PFSK-1 (cell line): ENCODE measurements around the gene ZFP57.

Source experiments
- FOXP2 ChIP-seq: optimal IDR thresholded peaks from 2 replicates; pipeline ENCODE3; 2011; ENCODE audit warnings: borderline replicate concordance, control low read depth, inconsistent platforms; ENCODE audit not compliant: insufficient read depth; ENCODE audit errors: extremely low read length, extremely low read depth
- POLR2AphosphoS5 ChIP-seq: IDR thresholded peaks from 2 replicates; pipeline ENCODE4 v1.6.1; 2012; ENCODE audit warnings: low read depth, mild to moderate bottlenecking, control low read depth, low read length, moderate library complexity
- SIN3A ChIP-seq: IDR thresholded peaks from 2 replicates; pipeline ENCODE4 v1.6.1; 2012; ENCODE audit warnings: mild to moderate bottlenecking, low read length, moderate library complexity, borderline replicate concordance; ENCODE audit not compliant: insufficient read depth
- TAF1 ChIP-seq: IDR thresholded peaks from 2 replicates; pipeline ENCODE4 v1.6.1; 2012; ENCODE audit warnings: low read length, control low read depth, borderline replicate concordance; ENCODE audit not compliant: insufficient read depth
- TF ChIP-seq, protein P1 (sequence below), 2 experiments: IDR thresholded peaks; 2 replicates each; pipeline versions ENCODE4 v1.6.1 to v1.8.0; 2011 to 2012; ENCODE audit warnings: low read depth in 2 of 2, low read length in 2 of 2, control low read depth in 1 of 2, inconsistent platforms in 1 of 2, mild to moderate bottlenecking in 1 of 2, moderate library complexity in 1 of 2; ENCODE audit not compliant: insufficient read depth in 1 of 2

The ZFP57 gene

GRCh38 chr6:29626948-29627754 is 53.8 kb downstream of the ZFP57 start:
- TF ChIP-seq TAF1 = no peak
- TF ChIP-seq SIN3A = no peak
- no peak for TF ChIP-seq POLR2AphosphoS5
- peak; percentile 8 for TF ChIP-seq FOXP2
- TF ChIP-seq, protein P1, sequence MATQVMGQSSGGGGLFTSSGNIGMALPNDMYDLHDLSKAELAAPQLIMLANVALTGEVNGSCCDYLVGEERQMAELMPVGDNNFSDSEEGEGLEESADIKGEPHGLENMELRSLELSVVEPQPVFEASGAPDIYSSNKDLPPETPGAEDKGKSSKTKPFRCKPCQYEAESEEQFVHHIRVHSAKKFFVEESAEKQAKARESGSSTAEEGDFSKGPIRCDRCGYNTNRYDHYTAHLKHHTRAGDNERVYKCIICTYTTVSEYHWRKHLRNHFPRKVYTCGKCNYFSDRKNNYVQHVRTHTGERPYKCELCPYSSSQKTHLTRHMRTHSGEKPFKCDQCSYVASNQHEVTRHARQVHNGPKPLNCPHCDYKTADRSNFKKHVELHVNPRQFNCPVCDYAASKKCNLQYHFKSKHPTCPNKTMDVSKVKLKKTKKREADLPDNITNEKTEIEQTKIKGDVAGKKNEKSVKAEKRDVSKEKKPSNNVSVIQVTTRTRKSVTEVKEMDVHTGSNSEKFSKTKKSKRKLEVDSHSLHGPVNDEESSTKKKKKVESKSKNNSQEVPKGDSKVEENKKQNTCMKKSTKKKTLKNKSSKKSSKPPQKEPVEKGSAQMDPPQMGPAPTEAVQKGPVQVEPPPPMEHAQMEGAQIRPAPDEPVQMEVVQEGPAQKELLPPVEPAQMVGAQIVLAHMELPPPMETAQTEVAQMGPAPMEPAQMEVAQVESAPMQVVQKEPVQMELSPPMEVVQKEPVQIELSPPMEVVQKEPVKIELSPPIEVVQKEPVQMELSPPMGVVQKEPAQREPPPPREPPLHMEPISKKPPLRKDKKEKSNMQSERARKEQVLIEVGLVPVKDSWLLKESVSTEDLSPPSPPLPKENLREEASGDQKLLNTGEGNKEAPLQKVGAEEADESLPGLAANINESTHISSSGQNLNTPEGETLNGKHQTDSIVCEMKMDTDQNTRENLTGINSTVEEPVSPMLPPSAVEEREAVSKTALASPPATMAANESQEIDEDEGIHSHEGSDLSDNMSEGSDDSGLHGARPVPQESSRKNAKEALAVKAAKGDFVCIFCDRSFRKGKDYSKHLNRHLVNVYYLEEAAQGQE (IDR thresholded peaks at IDR 0.05; ENCODE audit: insufficient read depth in 1 of 2, low read depth in 2 of 2, low read length in 2 of 2) = no peak

DNA sequence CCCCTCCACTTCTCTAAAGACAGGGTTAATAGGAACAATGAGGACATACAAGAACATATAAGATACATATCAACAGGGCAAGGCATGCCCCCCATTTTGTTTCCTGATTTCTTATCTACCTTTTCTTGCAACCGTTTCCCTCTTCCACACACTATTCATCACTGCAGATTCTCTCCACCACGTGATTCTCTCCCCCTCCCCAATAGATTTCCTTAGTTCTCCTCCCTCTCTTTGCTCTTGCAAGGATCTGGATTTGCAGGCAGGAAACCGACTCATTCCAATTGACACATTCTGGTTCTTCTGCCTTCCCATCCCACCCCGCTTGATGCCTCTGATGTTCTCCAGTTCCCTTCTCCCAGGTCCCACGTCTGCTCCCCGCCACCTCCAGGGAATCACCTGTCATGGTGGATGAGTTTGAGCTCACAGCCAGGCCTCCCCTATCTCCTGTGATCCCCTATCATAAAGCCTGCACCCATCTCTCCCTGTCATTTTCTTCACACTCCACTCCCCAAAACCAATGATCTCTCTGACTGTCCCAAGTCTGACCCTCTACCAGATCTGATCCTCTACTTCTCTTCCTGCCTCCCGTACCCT is 55.5 kb downstream of the ZFP57 start:
- TF ChIP-seq POLR2AphosphoS5 (no peak), TAF1 (no peak), SIN3A (no peak)

- TF ChIP-seq TAF1 (no peak), POLR2AphosphoS5 (no peak), SIN3A (no peak), FOXP2 (no peak)
- TF ChIP-seq, protein P1 (IDR thresholded peaks at IDR 0.05; ENCODE audit: insufficient read depth in 1 of 2, low read depth in 2 of 2, low read length in 2 of 2) = no peak
These were observed 56.4 kb downstream of the ZFP57 start for GRCh38 chr6:29624520-29624961.
